ENCODE data around the gene PATJ. TPM values are rescaled to one million over a fixed set of nuclear protein-coding genes. Genes with fewer than 3 reads are reported as not detected.
A peak's percentile ranks its signal among the peaks of the same experiment; 100 is the strongest.

The PATJ gene
- polyA plus RNA-seq, 2 donors: 17.2 to 28.6 TPM

DNA sequence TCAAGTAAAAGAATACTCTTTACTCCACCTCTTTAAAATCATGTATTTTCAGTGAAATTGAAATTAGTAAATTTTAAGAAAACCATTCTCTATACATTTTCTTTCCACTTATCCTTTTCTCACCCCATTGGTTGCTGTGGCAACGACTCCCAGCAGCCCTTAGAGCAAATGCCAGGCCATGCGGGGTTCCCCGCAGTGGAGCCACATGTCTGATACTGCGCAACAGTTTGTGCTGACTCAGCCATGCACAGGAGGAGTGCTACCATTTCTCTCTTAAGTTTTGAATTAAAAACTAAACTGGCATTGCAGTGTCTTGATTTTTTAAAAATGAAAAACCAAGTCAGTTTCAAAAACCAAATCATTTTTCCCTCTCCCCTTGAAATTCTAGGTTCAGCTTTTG lies 238.3 kb downstream of the PATJ start:
- no peak overlapping the region for H3K4me3 ChIP-seq (ENCODE audit: low read depth in 1 of 2, low read length in 2 of 2)
- H3K27ac ChIP-seq (ENCODE audit: low read depth in 2 of 2, low read length in 1 of 2): no peak overlapping the region
- no peaks in the 10 kb centered on the region for H3K36me3 ChIP-seq (ENCODE audit: control insufficient read depth in 2 of 2, insufficient read depth in 2 of 2, low read length in 1 of 2)
- H3K27me3 ChIP-seq (ENCODE audit: control insufficient read depth in 1 of 2, insufficient read depth in 2 of 2, low read length in 2 of 2): no peaks in the 10 kb centered on the region
- no peaks in the 10 kb centered on the region for H3K4me1 ChIP-seq (ENCODE audit: control insufficient read depth in 2 of 2, insufficient read depth in 2 of 2, low read length in 1 of 2)
- 84 to 86% methylated on average over 4 of the region's 4 CpGs for WGBS, 2 donors
- H3K9me3 ChIP-seq (ENCODE audit: control insufficient read depth in 2 of 2, insufficient read depth in 1 of 2, low read depth in 1 of 2, low read length in 1 of 2): no peaks in the 10 kb centered on the region

DNA sequence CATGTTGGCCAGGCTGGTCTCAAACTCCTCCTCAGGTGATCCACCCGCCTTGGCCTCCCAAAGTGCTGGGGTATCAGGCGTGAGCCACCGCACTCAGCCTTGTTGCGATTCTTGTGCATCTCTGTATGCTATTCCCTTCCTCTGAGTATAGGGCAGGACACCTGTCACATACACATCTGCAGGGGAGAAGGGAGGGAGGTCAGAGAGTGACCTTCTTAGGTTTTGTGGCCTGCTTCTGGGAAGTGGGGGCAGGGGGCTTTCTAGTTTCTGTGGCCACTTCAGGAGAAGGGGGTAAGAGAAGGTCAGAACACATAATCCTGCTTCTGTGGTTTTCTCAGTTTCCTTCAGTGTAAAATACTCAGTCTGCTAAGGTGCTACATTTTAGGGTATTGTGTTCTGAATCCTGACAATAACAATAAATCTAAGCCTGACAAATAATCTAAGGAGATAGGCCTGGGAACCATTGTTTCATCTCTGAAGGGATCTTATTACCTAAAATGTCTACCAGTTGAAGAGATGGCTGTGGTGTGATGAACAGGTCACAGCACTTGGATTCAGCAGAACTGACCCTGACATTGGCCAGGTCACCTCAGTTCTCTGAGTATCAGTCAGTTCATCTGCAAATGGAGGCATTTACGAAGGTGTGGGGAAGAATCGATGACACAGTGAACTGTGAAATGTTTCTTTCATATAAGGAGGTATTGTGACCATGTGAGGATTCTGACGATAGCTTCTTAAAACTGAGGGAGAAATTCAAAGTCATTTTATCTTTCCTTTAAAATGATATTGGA lies 239.8 kb downstream of the PATJ start:
- Histone ChIP-seq H3K27me3 (ENCODE audit: control insufficient read depth in 1 of 2, insufficient read depth in 2 of 2, low read length in 2 of 2) (no peaks in the 10 kb centered on the region), H3K36me3 (ENCODE audit: control insufficient read depth in 2 of 2, insufficient read depth in 2 of 2, low read length in 1 of 2) (no peaks in the 10 kb centered on the region), H3K9me3 (ENCODE audit: control insufficient read depth in 2 of 2, insufficient read depth in 1 of 2, low read depth in 1 of 2, low read length in 1 of 2) (no peaks in the 10 kb centered on the region), H3K27ac (ENCODE audit: low read depth in 2 of 2, low read length in 1 of 2) (no peak overlapping the region), H3K4me1 (ENCODE audit: control insufficient read depth in 2 of 2, insufficient read depth in 2 of 2, low read length in 1 of 2) (no peaks in the 10 kb centered on the region), H3K4me3 (ENCODE audit: low read depth in 1 of 2, low read length in 2 of 2) (no peak overlapping the region)
- 94 to 96% methylated on average over 7 of the region's 7 CpGs for WGBS, 2 donors

DNA sequence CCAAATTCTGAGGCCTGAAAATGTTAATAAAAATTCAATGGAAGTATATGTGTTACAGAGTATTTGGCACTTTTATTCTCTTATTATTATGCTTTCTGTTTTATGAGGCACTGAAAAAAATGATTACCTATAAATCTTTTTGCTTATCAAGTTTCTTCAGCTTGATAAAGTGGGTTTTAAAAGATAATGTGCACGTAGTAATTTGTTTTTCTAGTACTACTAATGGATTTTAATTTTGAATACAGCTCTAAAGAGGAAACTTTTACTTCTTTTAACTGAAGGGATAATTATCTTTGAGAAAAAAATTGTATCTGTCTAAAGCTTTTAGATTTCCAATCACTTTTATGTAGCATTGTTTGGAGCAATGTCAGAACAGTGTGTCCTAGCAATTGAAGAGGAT lies 241.0 kb downstream of the PATJ start:
- no peaks in the 10 kb centered on the region for H3K27me3 ChIP-seq (ENCODE audit: control insufficient read depth in 1 of 2, insufficient read depth in 2 of 2, low read length in 2 of 2)
- no peaks in the 10 kb centered on the region for H3K4me1 ChIP-seq (ENCODE audit: control insufficient read depth in 2 of 2, insufficient read depth in 2 of 2, low read length in 1 of 2)
- H3K4me3 ChIP-seq (ENCODE audit: low read depth in 1 of 2, low read length in 2 of 2): no peak overlapping the region
- H3K36me3 ChIP-seq (ENCODE audit: control insufficient read depth in 2 of 2, insufficient read depth in 2 of 2, low read length in 1 of 2): no peaks in the 10 kb centered on the region
- 52 to 89% methylated on average over 1 of the region's 1 CpG for WGBS, 2 donors
- no peaks in the 10 kb centered on the region for H3K9me3 ChIP-seq (ENCODE audit: control insufficient read depth in 2 of 2, insufficient read depth in 1 of 2, low read depth in 1 of 2, low read length in 1 of 2)
- H3K27ac ChIP-seq (ENCODE audit: low read depth in 2 of 2, low read length in 1 of 2): no peak overlapping the region

DNA sequence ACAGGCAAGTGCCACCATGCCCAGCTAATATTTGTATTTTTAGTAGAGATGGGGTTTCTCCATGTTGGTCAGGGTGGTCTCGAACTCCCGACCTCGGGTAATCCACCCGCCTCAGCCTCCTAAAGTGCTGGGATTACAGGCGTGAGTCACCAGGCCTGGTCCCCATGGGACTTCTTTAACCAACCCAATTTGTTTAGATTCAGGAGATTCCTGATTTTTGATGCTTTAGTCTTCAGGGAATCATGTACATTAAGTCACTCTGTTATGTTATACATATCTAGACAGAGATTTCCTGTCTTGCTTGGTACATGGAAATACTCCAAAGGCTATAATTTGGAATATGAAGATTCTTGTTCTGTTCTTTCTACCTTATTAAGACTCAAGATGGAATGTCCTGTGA lies 250.0 kb downstream of the PATJ start:
- Histone ChIP-seq H3K4me1 (ENCODE audit: control insufficient read depth in 2 of 2, insufficient read depth in 2 of 2, low read length in 1 of 2) (no peaks in the 10 kb centered on the region), H3K27me3 (ENCODE audit: control insufficient read depth in 1 of 2, insufficient read depth in 2 of 2, low read length in 2 of 2) (no peaks in the 10 kb centered on the region), H3K9me3 (ENCODE audit: control insufficient read depth in 2 of 2, insufficient read depth in 1 of 2, low read depth in 1 of 2, low read length in 1 of 2) (no peaks in the 10 kb centered on the region), H3K4me3 (ENCODE audit: low read depth in 1 of 2, low read length in 2 of 2) (no peak overlapping the region), H3K36me3 (ENCODE audit: control insufficient read depth in 2 of 2, insufficient read depth in 2 of 2, low read length in 1 of 2) (no peaks in the 10 kb centered on the region), H3K27ac (ENCODE audit: low read depth in 2 of 2, low read length in 1 of 2) (no peak overlapping the region)
- WGBS, 2 donors: 91 to 95% methylated on average over 5 of the region's 5 CpGs

DNA sequence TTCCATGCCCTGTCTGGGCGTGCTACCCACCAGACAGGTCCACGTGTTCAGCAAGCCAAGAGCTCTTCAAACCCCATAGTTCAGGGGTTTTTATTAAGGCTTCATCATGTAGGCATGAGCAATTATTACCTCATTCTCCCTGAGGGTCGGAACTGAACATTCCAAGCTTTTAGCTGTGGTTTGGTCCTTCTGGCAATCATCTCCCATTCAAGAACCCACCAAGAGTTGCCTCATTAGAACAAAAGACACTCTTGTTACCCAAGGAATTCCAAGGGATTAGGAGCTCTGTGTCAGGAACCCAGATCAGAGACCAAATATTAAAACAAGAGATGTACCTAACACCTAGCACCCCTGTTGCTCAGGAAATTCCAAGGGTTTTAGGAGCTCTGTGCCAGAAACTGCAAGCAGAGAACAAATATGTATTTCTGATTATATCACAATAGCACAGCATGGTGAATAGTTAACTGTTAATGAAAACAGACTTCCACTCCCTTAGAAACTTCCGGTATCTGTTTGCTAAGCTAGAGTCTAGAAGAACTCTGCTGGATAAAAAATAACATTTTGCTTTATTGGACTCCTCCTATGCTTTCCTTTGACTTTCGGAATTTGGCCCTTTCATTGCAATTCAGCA lies 251.2 kb downstream of the PATJ start:
- 66 to 75% methylated on average over 5 of the region's 5 CpGs for WGBS, 2 donors
- no peaks in the 10 kb centered on the region for H3K9me3 ChIP-seq (ENCODE audit: control insufficient read depth in 2 of 2, insufficient read depth in 1 of 2, low read depth in 1 of 2, low read length in 1 of 2)
- no peaks in the 10 kb centered on the region for H3K36me3 ChIP-seq (ENCODE audit: control insufficient read depth in 2 of 2, insufficient read depth in 2 of 2, low read length in 1 of 2)
- no peaks in the 10 kb centered on the region for H3K4me1 ChIP-seq (ENCODE audit: control insufficient read depth in 2 of 2, insufficient read depth in 2 of 2, low read length in 1 of 2)
- H3K27ac ChIP-seq (ENCODE audit: low read depth in 2 of 2, low read length in 1 of 2): no peak overlapping the region
- H3K4me3 ChIP-seq (ENCODE audit: low read depth in 1 of 2, low read length in 2 of 2): no peak overlapping the region
- no peaks in the 10 kb centered on the region for H3K27me3 ChIP-seq (ENCODE audit: control insufficient read depth in 1 of 2, insufficient read depth in 2 of 2, low read length in 2 of 2)

DNA sequence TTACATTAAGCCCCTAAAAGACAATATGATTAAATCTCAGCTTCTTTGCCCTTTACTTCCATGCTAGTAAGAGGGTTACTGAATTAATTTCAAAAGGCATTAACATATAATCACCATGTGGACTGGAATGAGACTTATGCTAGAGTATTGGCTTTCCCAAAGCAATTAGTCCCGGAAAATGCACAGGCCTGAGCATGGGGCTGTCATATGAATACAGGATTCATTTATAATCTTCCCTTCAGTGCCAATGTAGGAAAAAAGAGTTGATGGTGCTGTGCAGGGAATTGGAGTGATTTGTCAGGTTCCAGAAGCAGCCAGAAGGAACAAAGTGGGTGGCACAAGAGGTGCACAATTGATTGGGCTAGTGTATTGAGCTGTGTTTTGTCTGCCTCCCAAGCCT lies 253.4 kb downstream of the PATJ start:
- H3K27ac ChIP-seq (ENCODE audit: low read depth in 2 of 2, low read length in 1 of 2): no peak overlapping the region
- no peak overlapping the region for H3K4me3 ChIP-seq (ENCODE audit: low read depth in 1 of 2, low read length in 2 of 2)
- H3K9me3 ChIP-seq (ENCODE audit: control insufficient read depth in 2 of 2, insufficient read depth in 1 of 2, low read depth in 1 of 2, low read length in 1 of 2): no peaks in the 10 kb centered on the region
- no peaks in the 10 kb centered on the region for H3K27me3 ChIP-seq (ENCODE audit: control insufficient read depth in 1 of 2, insufficient read depth in 2 of 2, low read length in 2 of 2)
- no peaks in the 10 kb centered on the region for H3K4me1 ChIP-seq (ENCODE audit: control insufficient read depth in 2 of 2, insufficient read depth in 2 of 2, low read length in 1 of 2)
- 84 to 89% methylated on average over 1 of the region's 1 CpG for WGBS, 2 donors
- no peaks in the 10 kb centered on the region for H3K36me3 ChIP-seq (ENCODE audit: control insufficient read depth in 2 of 2, insufficient read depth in 2 of 2, low read length in 1 of 2)

DNA sequence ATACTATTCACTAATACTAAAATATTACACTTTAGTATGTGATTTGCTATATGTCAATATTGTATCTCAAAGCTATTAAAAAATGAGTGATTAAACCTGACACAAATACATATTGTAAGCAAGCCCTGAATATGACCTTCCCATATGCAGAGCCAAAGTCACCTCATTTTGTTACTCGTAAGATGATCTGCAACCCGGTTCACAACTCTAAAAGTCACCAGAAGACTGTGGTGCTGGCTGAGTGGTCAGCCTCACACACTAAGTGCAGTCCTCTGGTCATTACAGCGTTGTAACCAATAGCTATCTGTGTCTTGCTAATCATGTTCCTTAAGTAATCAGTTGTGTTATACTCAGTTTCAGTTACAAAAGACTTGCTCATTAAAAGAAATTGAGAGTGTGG lies 254.8 kb downstream of the PATJ start:
- Histone ChIP-seq H3K36me3 (ENCODE audit: control insufficient read depth in 2 of 2, insufficient read depth in 2 of 2, low read length in 1 of 2) (no peaks in the 10 kb centered on the region), H3K4me3 (ENCODE audit: low read depth in 1 of 2, low read length in 2 of 2) (no peak overlapping the region), H3K27ac (ENCODE audit: low read depth in 2 of 2, low read length in 1 of 2) (no peak overlapping the region), H3K27me3 (ENCODE audit: control insufficient read depth in 1 of 2, insufficient read depth in 2 of 2, low read length in 2 of 2) (no peaks in the 10 kb centered on the region), H3K9me3 (ENCODE audit: control insufficient read depth in 2 of 2, insufficient read depth in 1 of 2, low read depth in 1 of 2, low read length in 1 of 2) (no peaks in the 10 kb centered on the region), H3K4me1 (ENCODE audit: control insufficient read depth in 2 of 2, insufficient read depth in 2 of 2, low read length in 1 of 2) (no peaks in the 10 kb centered on the region)
- WGBS, 2 donors: 94 to 95% methylated on average over 3 of the region's 3 CpGs

DNA sequence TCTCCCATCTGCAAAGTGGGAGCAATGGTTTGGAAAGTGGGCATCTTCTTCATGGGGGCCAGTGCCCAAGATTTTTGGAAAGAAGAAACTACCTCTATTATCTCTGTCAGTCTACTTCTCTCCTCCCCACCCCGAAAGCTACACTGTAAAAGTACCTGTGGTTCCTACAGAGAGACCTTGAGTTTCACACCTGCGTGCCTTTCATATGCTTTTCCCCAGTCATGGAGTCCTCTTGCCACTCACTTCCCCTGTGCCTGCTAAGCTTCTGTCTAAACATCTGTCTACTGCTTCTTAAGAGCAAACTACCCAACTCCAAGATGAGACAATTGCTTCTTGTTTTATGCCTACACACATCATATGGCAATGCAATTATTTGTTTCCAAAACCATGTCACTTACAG lies 261.5 kb downstream of the PATJ start:
- Histone ChIP-seq H3K36me3 (ENCODE audit: control insufficient read depth in 2 of 2, insufficient read depth in 2 of 2, low read length in 1 of 2) (peaks cover 0 to 4% of the 10 kb centered on the region in 2 donors), H3K4me1 (ENCODE audit: control insufficient read depth in 2 of 2, insufficient read depth in 2 of 2, low read length in 1 of 2) (no peaks in the 10 kb centered on the region), H3K27ac (ENCODE audit: low read depth in 2 of 2, low read length in 1 of 2) (no peak overlapping the region), H3K4me3 (ENCODE audit: low read depth in 1 of 2, low read length in 2 of 2) (no peak overlapping the region), H3K9me3 (ENCODE audit: control insufficient read depth in 2 of 2, insufficient read depth in 1 of 2, low read depth in 1 of 2, low read length in 1 of 2) (no peaks in the 10 kb centered on the region), H3K27me3 (ENCODE audit: control insufficient read depth in 1 of 2, insufficient read depth in 2 of 2, low read length in 2 of 2) (no peaks in the 10 kb centered on the region)
- 86 to 89% methylated on average over 2 of the region's 2 CpGs for WGBS, 2 donors

DNA sequence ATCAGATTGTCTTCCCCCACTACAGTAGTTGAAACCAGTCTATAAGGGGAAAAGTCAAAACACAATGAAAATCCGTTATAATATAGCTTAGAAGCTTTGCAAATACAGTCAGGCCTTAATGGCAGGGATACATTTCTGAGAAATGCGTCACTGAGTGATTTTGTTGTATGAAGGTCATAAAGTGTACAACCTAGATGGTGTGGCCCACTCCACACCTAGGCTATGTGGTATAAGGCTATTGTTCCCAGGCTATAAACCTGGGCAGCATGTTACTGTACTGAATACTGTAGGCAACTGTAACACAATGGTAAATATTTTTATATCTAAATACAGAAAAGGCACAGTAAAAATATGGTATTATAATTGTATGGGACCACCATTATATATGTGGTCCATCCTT lies 264.4 kb downstream of the PATJ start:
- Histone ChIP-seq H3K9me3 (ENCODE audit: control insufficient read depth in 2 of 2, insufficient read depth in 1 of 2, low read depth in 1 of 2, low read length in 1 of 2) (no peaks in the 10 kb centered on the region), H3K27ac (ENCODE audit: low read depth in 2 of 2, low read length in 1 of 2) (no peak overlapping the region), H3K36me3 (ENCODE audit: control insufficient read depth in 2 of 2, insufficient read depth in 2 of 2, low read length in 1 of 2) (peaks cover 0 to 4% of the 10 kb centered on the region in 2 donors), H3K27me3 (ENCODE audit: control insufficient read depth in 1 of 2, insufficient read depth in 2 of 2, low read length in 2 of 2) (no peaks in the 10 kb centered on the region), H3K4me1 (ENCODE audit: control insufficient read depth in 2 of 2, insufficient read depth in 2 of 2, low read length in 1 of 2) (no peaks in the 10 kb centered on the region), H3K4me3 (ENCODE audit: low read depth in 1 of 2, low read length in 2 of 2) (no peak overlapping the region)
- 86 to 96% methylated on average over 2 of the region's 2 CpGs for WGBS, 2 donors

DNA sequence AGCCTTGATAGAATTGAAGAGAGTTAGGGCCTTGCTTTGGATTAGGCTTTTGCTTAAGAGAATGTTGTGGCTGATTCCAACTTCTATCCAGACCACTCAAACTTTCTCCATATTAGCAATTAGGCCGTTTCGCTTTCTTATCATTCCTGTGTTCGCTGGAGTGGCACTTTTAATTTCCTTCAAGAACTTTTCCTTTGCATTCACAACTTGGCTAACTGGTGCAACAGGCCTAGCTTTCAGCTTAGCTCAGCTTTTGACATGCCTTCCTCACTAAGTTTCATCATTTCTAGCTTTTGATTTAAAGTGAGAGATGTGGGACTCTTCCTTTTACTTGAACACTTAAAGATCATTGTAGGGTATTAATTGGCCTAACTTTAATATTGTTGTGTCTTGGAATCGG lies 268.7 kb downstream of the PATJ start:
- Histone ChIP-seq H3K27ac (ENCODE audit: low read depth in 2 of 2, low read length in 1 of 2) (peak overlapping the region in 1 of 2 donors; percentile 15), H3K4me1 (ENCODE audit: control insufficient read depth in 2 of 2, insufficient read depth in 2 of 2, low read length in 1 of 2) (no peaks in the 10 kb centered on the region), H3K36me3 (ENCODE audit: control insufficient read depth in 2 of 2, insufficient read depth in 2 of 2, low read length in 1 of 2) (peaks cover 2 to 4% of the 10 kb centered on the region in 2 donors), H3K27me3 (ENCODE audit: control insufficient read depth in 1 of 2, insufficient read depth in 2 of 2, low read length in 2 of 2) (no peaks in the 10 kb centered on the region), H3K9me3 (ENCODE audit: control insufficient read depth in 2 of 2, insufficient read depth in 1 of 2, low read depth in 1 of 2, low read length in 1 of 2) (no peaks in the 10 kb centered on the region), H3K4me3 (ENCODE audit: low read depth in 1 of 2, low read length in 2 of 2) (no peak overlapping the region)
- whole genome bisulfite sequencing, 2 donors: 85 to 94% methylated on average over 4 of the region's 4 CpGs
